GM18951 (cell line): ENCODE data around the gene TBL1Y.
"Not testable (repeated sequence)": the region's sequence is repeated elsewhere in the genome, so short reads cannot be mapped to it uniquely, and the experiment has no call there.

Experiments
- POLR2A ChIP-seq: IDR thresholded peaks from 4 replicates; pipeline ENCODE4 v1.6.1; 2011; ENCODE audit warnings: mild to moderate bottlenecking; ENCODE audit not compliant: insufficient read length, insufficient read depth; ENCODE audit errors: extremely low read depth
- in situ Hi-C: fragments of 300-500 bp; cut with MboI; formaldehyde crosslinking; loops from one replicate; pipeline ENCODE4 v1.12.0; 2022; ENCODE audit warnings: low sequenced_read_pairs, mixed read lengths, inconsistent platforms; ENCODE audit not compliant: unreplicated experiment

Gene TBL1Y

GRCh38 chrY:6910372-6911252 is at the start of gene TBL1Y:
Gene TBL1Y, plus strand, starts transcription at chrY:6910697. Its CDS starts 114,388 bp downstream, at chrY:7025085.
- in situ Hi-C loops, result no loop called here
- no peak for TF ChIP-seq POLR2A

- TF ChIP-seq POLR2A, result no peak
- in situ Hi-C loops, result no loop called here
These were observed 16.0 kb upstream of the TBL1Y start for GRCh38 chrY:6894496-6894895.

GRCh38 chrY:6895236-6895635 is 15.3 kb upstream of the TBL1Y start:
- no peak for TF ChIP-seq POLR2A
- in situ Hi-C loops, result no loop called here

- in situ Hi-C loops, result not testable (repeated sequence)
These were observed 8.4 kb upstream of the TBL1Y start for GRCh38 chrY:6902116-6902515.

GRCh38 chrY:6907591-6907990 is 2.9 kb upstream of the TBL1Y start:
- TF ChIP-seq POLR2A, result no peak
- in situ Hi-C loops, result no loop called here

GRCh38 chrY:6908021-6908420 is 2.5 kb upstream of the TBL1Y start:
- in situ Hi-C loops, result not testable (repeated sequence)

GRCh38 chrY:6909118-6909521 is 1.4 kb upstream of the TBL1Y start:
- in situ Hi-C loops, result no loop called here

GRCh38 chrY:6909856-6910255 is 641 bp upstream of the TBL1Y start:
- in situ Hi-C loops, result no loop called here
- no peak for TF ChIP-seq POLR2A

More at GRCh38 chrY:6909118-6909521, 1.4 kb upstream of the TBL1Y start:
- no peak for TF ChIP-seq POLR2A

- no peak for TF ChIP-seq POLR2A
- in situ Hi-C loops, result no loop called here
These were observed 870 bp downstream of the TBL1Y start, which contains the start of gene AMELY for GRCh38 chrY:6911253-6911881. Gene AMELY, minus strand, starts transcription at chrY:6911752. Its CDS starts 39,144 bp downstream, at chrY:6872608.

GRCh38 chrY:6913362-6913761 is 2.9 kb downstream of the TBL1Y start:
- TF ChIP-seq POLR2A, result no peak
- in situ Hi-C loops, result no loop called here

- TF ChIP-seq POLR2A, result no peak
- in situ Hi-C loops, result no loop called here
These were observed 10.6 kb downstream of the TBL1Y start for GRCh38 chrY:6921061-6921460.

- TF ChIP-seq POLR2A, result no peak
- in situ Hi-C loops, result no loop called here
These were observed 17.8 kb downstream of the TBL1Y start for GRCh38 chrY:6928265-6928664.

GRCh38 chrY:6929237-6929636 is 18.7 kb downstream of the TBL1Y start:
- in situ Hi-C loops, result no loop called here
- no peak for TF ChIP-seq POLR2A

- no peak for TF ChIP-seq POLR2A
- in situ Hi-C loops, result no loop called here
These were observed 21.4 kb downstream of the TBL1Y start for GRCh38 chrY:6931779-6932396.

GRCh38 chrY:6935497-6935896 is 25.0 kb downstream of the TBL1Y start:
- TF ChIP-seq POLR2A, result no peak
- in situ Hi-C loops, result no loop called here
